Measurements from ENCODE around the gene CASP8. TPM values are rescaled to one million over a fixed set of nuclear protein-coding genes. Genes with fewer than 3 reads are reported as not detected.

CASP8 gene
- total and polyA plus RNA-seq, 2 experiments from 2014 or later: 11.7 to 20.8 TPM

DNA sequence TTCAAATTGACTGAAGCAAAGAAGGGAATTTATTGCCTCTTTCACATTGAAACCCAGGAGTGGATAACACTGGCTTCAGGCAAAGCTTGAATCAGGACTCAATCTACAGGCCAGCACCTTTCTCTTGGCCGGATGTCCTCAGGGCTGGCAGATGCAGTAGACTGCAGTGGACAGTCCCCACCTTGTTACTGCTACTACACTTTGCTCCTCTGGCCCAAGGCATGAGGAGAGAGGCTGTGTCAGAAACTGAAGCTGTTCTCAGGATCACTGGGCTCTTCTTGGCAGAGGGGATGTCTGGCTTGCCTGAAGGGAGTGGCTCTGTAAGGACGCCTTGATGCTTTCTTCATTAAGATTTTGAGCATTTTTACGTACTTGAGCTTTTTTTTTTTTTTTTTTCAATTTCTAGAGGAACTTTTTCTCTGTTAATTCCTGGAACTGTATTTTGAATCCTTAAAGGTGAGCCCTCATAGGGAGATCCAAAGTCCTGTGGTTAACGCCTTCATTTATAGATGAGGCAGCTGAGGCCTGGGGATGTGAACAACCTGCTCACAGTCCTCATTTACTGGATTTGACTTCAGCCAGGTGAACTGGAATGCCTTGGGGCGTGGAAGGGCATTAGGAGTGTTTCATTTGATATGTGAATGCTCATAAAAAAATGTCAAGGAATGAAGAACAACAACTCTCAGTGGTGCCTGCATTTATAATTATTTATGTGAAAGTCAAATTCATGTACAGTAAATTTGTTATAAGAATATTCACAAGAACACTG, 40.8 kb upstream of the CASP8 start:
- Histone ChIP-seq H3K27ac (no peak overlapping the region), H3K27me3 (replicated peaks; ENCODE audit: insufficient read depth) (no peaks in the 10 kb centered on the region), H3F3A (ENCODE audit: insufficient read depth) (no peaks in the 10 kb centered on the region), H3K9ac (no peak overlapping the region), H3K4me3 (no peak overlapping the region), H4K20me1 (ENCODE audit: insufficient read depth) (no peaks in the 10 kb centered on the region), H3K9me3 (ENCODE audit: low read depth) (no peaks in the 10 kb centered on the region), H3K79me2 (ENCODE audit: insufficient read depth) (no peaks in the 10 kb centered on the region), H3K4me1 (ENCODE audit: insufficient read depth) (no peaks in the 10 kb centered on the region), H3K4me2 (ENCODE audit: unreplicated experiment) (no peak overlapping the region), H3K9me2 (ENCODE audit: insufficient read depth) (no peaks in the 10 kb centered on the region), H3K36me3 (ENCODE audit: low read depth) (no peaks in the 10 kb centered on the region), H2AFZ (no peak overlapping the region)
- DNase-seq: no peak
- TF ChIP-seq EZH2phosphoT487 (IDR thresholded peaks at IDR 0.05; ENCODE audit: insufficient read depth, low read depth) (no peak), EZH2 (IDR thresholded peaks at IDR 0.05; ENCODE audit: insufficient read depth, poor library complexity, severe bottlenecking) (no peak)
- 69 to 75% methylated on average over 5 of the region's 5 CpGs for WGBS, 2 experiments (ENCODE audit: low coverage in 1 of 2, low lambda C conversion rate in 2 of 2, missing lambda C conversion rate in 2 of 2)
- in situ Hi-C loops (cut with MboI): no loop called here

DNA sequence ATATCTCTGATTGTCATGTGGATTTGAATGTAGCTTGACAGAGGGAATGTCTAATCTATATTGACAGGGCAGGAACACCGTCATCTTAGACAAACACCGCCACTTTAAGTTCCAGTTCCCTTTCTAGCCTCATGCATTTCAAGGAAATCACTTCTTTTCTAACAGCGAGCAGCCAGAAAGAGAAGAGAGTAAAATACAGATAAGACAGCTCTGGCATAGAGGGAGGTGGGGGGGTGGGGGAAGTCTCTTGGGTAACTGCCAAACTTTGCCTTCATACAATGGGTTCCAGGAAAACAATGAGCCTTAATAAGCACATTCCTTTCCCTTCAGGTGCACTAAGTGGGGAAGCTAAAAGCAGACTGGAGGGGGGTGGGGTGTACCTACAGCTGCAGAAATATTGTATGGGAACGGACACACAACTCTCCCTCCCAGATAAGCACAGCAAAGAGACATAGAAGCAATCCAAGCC, 40.2 kb upstream of the CASP8 start:
- Histone ChIP-seq H3K9me3 (ENCODE audit: low read depth) (no peaks in the 10 kb centered on the region), H2AFZ (no peak overlapping the region), H3K9ac (no peak overlapping the region), H3K27ac (no peak overlapping the region), H3K4me2 (ENCODE audit: unreplicated experiment) (no peak overlapping the region), H3F3A (ENCODE audit: insufficient read depth) (no peaks in the 10 kb centered on the region), H3K9me2 (ENCODE audit: insufficient read depth) (no peaks in the 10 kb centered on the region), H4K20me1 (ENCODE audit: insufficient read depth) (no peaks in the 10 kb centered on the region), H3K4me1 (ENCODE audit: insufficient read depth) (no peaks in the 10 kb centered on the region), H3K79me2 (ENCODE audit: insufficient read depth) (no peaks in the 10 kb centered on the region), H3K27me3 (replicated peaks; ENCODE audit: insufficient read depth) (no peaks in the 10 kb centered on the region), H3K4me3 (no peak overlapping the region), H3K36me3 (ENCODE audit: low read depth) (no peaks in the 10 kb centered on the region)
- TF ChIP-seq EZH2 (IDR thresholded peaks at IDR 0.05; ENCODE audit: insufficient read depth, poor library complexity, severe bottlenecking) (no peak), EZH2phosphoT487 (IDR thresholded peaks at IDR 0.05; ENCODE audit: insufficient read depth, low read depth) (no peak)
- WGBS, 2 experiments (ENCODE audit: low coverage in 1 of 2, low lambda C conversion rate in 2 of 2, missing lambda C conversion rate in 2 of 2): 78 to 85% methylated on average over 4 of the region's 4 CpGs
- DNase-seq: no peak
- in situ Hi-C loops (cut with MboI): no loop called here

DNA sequence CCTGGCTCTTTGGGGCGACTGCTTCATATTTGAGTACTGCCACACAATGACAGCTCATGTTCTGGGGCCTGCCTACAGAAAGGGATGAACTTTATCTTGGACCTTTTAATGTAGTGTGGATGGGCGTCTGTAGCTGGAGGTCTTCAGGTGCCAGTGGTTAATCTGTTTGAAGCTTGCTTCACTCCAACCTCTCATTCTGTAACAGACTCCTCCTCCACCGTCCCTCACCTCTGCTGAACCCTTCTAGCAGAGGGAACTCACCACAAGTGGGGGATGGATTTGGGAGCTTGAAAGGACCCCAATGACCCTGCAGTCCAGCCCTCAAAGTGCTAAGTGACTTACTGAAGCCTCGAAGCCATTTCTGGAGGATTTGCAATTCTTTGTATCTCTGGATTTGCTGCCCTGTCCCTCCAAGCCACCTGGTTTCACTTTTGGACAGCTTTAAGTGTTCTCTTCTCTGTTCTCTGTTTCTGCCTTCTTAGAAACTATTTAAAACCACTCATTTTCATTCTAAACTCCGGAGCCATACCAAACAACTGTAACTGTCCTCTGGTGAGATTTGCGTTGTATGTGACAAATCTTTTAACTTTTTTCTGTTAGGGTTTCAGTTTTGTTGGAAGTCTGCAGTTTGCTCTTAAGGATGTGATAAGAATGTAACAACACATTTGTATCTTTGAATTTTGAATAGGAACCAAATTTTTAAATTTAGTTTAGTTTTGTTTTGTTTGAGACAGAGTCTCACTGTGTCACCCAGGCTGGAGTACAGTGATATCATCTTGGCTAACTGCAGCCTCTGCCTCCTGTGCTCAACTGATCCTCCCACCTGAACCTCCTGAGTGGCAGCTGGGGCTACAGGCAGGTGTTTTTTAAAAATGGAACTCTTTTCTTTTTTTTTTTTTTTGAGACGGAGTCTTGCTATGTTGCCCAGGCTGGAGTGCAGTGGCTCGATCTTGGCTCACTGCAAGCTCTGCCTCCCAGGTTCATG, 37.0 kb upstream of the CASP8 start:
- Histone ChIP-seq H3K4me2 (ENCODE audit: unreplicated experiment) (no peak overlapping the region), H3F3A (ENCODE audit: insufficient read depth) (no peaks in the 10 kb centered on the region), H2AFZ (no peak overlapping the region), H3K9me2 (ENCODE audit: insufficient read depth) (no peaks in the 10 kb centered on the region), H4K20me1 (ENCODE audit: insufficient read depth) (no peaks in the 10 kb centered on the region), H3K27ac (no peak overlapping the region), H3K4me3 (no peak overlapping the region), H3K79me2 (ENCODE audit: insufficient read depth) (no peaks in the 10 kb centered on the region), H3K9me3 (ENCODE audit: low read depth) (no peaks in the 10 kb centered on the region), H3K9ac (no peak overlapping the region), H3K4me1 (ENCODE audit: insufficient read depth) (peaks cover 3% of the 10 kb centered on the region; the same call in 1 of the 2 replicates), H3K36me3 (ENCODE audit: low read depth) (no peaks in the 10 kb centered on the region), H3K27me3 (replicated peaks; ENCODE audit: insufficient read depth) (no peaks in the 10 kb centered on the region)
- WGBS, 2 experiments (ENCODE audit: low coverage in 1 of 2, low lambda C conversion rate in 2 of 2, missing lambda C conversion rate in 2 of 2): 65 to 66% methylated on average over 8 of the region's 8 CpGs
- DNase-seq: no peak
- in situ Hi-C loops (cut with MboI): no loop called here
- TF ChIP-seq EZH2phosphoT487 (IDR thresholded peaks at IDR 0.05; ENCODE audit: insufficient read depth, low read depth): no peak
- TF ChIP-seq EZH2 (IDR thresholded peaks at IDR 0.05; ENCODE audit: insufficient read depth, poor library complexity, severe bottlenecking): no peak

DNA sequence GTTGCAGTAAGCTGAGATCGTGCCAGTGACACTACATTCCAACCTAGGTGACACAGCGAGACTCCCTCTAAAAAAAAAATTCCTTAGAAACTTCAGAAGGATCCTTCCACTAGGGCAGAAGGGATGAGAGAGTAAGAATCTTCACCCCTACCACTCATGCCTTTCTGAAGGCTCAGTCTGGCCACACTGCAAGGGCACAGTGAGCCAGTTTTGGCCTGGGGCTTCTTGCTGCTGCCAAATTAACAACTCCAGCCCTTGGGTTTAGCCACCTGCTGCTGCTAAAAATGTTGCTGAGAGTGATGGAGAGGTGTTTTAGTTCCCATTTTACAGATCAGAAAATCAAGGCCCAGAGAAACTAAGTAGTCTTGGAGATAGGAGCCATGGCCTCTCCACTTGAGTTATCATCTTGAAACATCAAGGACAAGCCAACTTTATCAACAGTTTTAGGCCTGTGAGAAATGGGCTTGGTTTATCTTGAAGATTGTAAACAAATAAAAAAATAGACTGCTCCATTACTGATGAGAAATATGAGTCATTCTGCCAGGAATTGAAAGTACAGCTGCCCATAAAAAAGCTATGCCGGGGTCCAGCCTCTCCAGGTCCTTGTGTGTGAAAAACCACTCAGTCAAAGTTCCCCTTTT, 31.9 kb upstream of the CASP8 start:
- H3K9me3 ChIP-seq (ENCODE audit: low read depth): no peaks in the 10 kb centered on the region
- DNase-seq: peak; percentile 33
- no peaks in the 10 kb centered on the region for H3K27me3 ChIP-seq (replicated peaks; ENCODE audit: insufficient read depth)
- no peak overlapping the region for H3K9ac ChIP-seq
- no peaks in the 10 kb centered on the region for H3K36me3 ChIP-seq (ENCODE audit: low read depth)
- WGBS, 2 experiments (ENCODE audit: low coverage in 1 of 2, low lambda C conversion rate in 2 of 2, missing lambda C conversion rate in 2 of 2): 65 to 70% methylated on average over 3 of the region's 3 CpGs
- no peak overlapping the region for H3K27ac ChIP-seq
- H3K79me2 ChIP-seq (ENCODE audit: insufficient read depth): no peaks in the 10 kb centered on the region
- H3K4me3 ChIP-seq: no peak overlapping the region
- H3K9me2 ChIP-seq (ENCODE audit: insufficient read depth): no peaks in the 10 kb centered on the region
- in situ Hi-C loops (cut with MboI): no loop called here
- H3K4me2 ChIP-seq (ENCODE audit: unreplicated experiment): no peak overlapping the region
- H3F3A ChIP-seq (ENCODE audit: insufficient read depth): no peaks in the 10 kb centered on the region
- H4K20me1 ChIP-seq (ENCODE audit: insufficient read depth): no peaks in the 10 kb centered on the region
- no peak for TF ChIP-seq EZH2 (IDR thresholded peaks at IDR 0.05; ENCODE audit: insufficient read depth, poor library complexity, severe bottlenecking)
- no peak for TF ChIP-seq EZH2phosphoT487 (IDR thresholded peaks at IDR 0.05; ENCODE audit: insufficient read depth, low read depth)
- H2AFZ ChIP-seq: no peak overlapping the region
- peaks cover 7% of the 10 kb centered on the region; the same call in 1 of the 2 replicates for H3K4me1 ChIP-seq (ENCODE audit: insufficient read depth)

All from GM23248 (cell line).